NCI-H1436 (cell line): ENCODE data around the gene TAS2R7.
"Not testable (repeated sequence)": the region's sequence is repeated elsewhere in the genome, so short reads cannot be mapped to it uniquely, and the experiment has no call there.

Experiments used
- DNase-seq: peaks from one replicate; lab custom pipeline; 2025; lab: John Stamatoyannopoulos, UW

Gene TAS2R7

GRCh38 chr12:10802587-10802986 is at the start of gene TAS2R7:
Gene TAS2R7 (minus strand): TSS chr12:10802627. CDS start chr12:10802570, 57 bp downstream.
- no peak for DNase-seq

GRCh38 chr12:10851243-10851858 is 48.9 kb upstream of the TAS2R7 start:
- no peak for DNase-seq

GRCh38 chr12:10849425-10849878 is 47.0 kb upstream of the TAS2R7 start, which contains the start of gene PRR4:
Gene PRR4 (minus strand): TSS chr12:10849475. CDS start chr12:10849437, 38 bp downstream.
- no peak for DNase-seq

DNA sequence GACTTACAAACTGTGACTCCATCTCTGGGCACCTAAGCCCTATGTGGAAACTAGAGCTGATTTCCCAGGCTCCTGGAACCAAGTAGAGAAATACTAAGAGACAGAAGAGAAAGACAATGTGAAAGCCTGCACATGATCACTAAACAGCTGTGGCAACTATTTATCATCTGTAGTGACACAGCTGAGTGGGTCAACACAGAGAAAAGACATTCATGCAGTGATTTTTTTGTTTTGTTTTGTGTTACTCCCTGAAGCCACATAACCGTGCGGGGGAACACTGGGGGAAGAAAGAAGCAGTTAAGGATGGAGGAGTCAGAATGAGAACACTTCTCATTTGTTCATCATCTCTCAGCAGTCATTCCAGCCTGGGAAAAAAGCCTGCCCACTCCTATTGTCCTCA is 45.3 kb upstream of the TAS2R7 start:
- no peak for DNase-seq

GRCh38 chr12:10842862-10843261 is 40.4 kb upstream of the TAS2R7 start:
- no peak for DNase-seq

DNA sequence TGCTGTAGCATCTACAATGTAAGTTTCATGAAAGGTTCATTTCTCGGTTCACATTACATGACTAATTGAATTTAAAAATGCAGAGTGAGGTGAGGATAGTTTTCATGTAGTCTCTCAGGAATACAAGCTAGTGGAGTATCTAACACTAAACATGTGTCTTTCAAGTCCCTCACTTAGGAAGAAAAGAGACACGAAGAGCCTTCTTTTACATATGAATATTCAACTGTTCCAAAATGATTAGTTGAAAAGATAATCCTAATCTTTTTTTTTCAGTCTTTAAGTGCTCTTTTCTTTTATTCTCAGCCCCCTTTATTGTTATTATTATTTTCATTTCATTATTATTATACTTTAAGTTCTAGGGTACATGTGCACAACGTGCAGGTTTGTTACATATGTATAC is 36.0 kb upstream of the TAS2R7 start:
- DNase-seq, result no peak

- DNase-seq, result no peak
These were observed 27.6 kb upstream of the TAS2R7 start for GRCh38 chr12:10829994-10830393.

- DNase-seq, result no peak
These were observed 23.8 kb upstream of the TAS2R7 start, which contains the start of gene TAS2R10 for GRCh38 chr12:10826258-10826657. Gene TAS2R10 (minus strand): TSS chr12:10826358. CDS start chr12:10826269, 89 bp downstream.

DNA sequence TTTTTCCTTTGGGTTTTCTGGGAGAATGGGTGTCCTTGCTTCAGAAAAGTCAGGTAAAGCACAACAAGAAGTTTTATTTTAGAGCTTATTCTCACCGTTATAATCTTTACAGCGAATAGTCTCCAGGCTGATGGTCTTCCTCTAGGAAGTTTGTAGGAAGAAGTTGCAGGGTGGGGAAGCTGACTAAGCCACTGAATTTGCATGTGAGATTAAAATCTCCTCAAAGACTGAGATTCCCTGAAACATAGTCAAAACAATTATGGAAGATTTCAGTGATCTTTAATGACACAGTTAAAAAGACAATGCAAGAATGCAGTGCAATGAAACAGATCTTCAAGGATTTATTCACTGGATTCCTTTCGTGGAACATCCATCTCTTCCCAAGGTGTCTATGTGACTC is 22.5 kb upstream of the TAS2R7 start:
- no peak for DNase-seq

DNA sequence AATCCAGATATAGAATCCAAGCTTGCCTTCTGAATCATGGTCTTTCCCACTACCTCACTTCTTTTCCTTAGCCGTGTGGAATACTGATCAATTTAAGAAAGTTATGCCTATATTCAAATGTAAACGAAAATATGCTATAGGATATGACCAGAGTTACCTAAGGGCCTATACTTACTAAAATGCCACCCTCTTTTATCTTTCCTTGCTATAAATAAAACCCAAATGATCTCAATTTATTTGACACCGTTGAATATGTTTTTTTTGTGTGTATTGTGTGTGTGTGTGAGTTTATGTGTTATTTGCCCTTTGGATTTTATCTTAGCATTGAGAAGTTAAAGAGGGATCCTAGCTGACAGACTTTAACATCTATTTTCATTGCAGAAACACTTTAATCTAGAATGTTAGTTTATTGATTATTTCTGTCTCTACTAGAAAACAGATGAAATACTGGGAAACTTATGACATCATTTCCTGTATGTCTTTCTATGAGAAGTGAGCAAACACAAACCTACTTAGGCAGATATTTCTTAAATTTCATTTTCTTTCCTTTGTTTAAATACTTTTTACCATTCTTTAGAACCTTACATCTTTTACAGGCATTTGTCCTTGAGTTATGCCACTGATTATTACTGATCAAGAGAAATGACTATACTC is 9.6 kb upstream of the TAS2R7 start:
- no peak for DNase-seq

GRCh38 chr12:10810068-10810467 is 7.6 kb upstream of the TAS2R7 start, which contains the start of gene TAS2R9:
Gene TAS2R9 (minus strand): TSS chr12:10810168. CDS start chr12:10810075, 93 bp downstream.
- no peak for DNase-seq

- no peak for DNase-seq
These were observed 4.8 kb upstream of the TAS2R7 start, which contains the start of gene TAS2R8 for GRCh38 chr12:10807186-10807585. Gene TAS2R8 (minus strand): TSS chr12:10807286. CDS start chr12:10806980, 306 bp downstream.

- no peak for DNase-seq
These were observed 686 bp downstream of the TAS2R7 start for GRCh38 chr12:10801741-10802140.

- no peak for DNase-seq
These were observed 8.2 kb downstream of the TAS2R7 start for GRCh38 chr12:10794222-10794621.

DNA sequence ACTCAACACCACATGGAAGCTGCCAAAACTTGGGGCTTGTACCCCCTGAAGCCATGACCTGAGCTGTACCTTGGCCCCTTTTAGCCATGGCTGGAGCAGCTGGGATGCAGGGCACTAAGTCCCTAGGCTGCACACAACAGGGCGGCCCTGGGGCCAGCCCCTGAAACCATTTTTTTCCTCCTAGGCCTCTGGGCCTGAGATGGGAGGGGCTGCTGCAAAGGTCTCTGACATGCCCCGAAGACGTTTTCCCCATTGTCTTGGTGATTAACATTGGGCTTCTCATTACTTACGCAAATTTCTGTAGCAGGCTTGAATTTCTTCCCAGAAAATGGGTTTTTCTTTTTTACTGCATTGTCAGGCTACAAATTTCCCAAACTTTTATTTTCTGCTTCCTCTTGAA is 10.7 kb downstream of the TAS2R7 start:
- DNase-seq, result not testable (repeated sequence)

GRCh38 chr12:10783252-10783651 is 19.2 kb downstream of the TAS2R7 start:
- DNase-seq, result no peak

DNA sequence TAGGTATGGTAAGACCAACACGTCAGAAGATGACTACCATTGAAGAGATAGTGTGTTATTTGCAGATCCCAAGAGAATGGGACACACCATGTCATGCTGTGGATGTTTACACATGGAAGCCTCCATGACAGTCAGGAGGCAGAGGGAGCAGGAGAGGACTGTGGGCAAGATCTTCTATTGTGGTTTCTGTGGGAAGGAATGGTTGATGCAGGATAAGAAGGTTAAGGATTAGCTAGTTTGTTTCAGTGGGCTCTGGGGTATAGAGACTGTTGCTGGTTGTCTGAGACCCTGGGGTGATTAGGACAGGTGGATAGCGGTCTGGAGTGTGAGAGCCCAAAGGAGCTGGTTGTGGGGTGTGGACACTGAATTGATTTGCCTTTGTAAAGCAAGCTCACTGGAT is 23.3 kb downstream of the TAS2R7 start:
- no peak for DNase-seq

GRCh38 chr12:10771132-10771733 is 31.2 kb downstream of the TAS2R7 start:
- DNase-seq, result no peak

DNA sequence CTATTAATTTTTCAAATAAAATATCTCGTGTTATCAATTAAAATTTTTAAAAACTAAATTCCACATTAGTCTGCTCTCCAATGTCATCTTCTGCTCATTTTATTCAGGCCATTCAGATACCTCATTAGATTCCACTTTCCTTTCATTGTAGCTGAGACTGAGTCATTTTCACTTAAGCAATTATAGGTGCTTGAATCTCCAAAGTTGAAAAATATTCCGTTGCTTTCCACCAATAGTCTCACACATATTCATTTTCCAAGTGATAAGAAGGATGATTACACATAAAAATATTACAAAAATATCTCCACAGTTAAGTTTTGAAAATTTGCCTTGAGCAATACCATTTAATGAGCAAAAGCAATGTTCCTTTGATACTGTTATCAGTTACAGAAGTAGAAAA is 42.8 kb downstream of the TAS2R7 start:
- DNase-seq, result no peak

GRCh38 chr12:10756194-10756593 is 46.2 kb downstream of the TAS2R7 start:
- DNase-seq, result no peak

DNA sequence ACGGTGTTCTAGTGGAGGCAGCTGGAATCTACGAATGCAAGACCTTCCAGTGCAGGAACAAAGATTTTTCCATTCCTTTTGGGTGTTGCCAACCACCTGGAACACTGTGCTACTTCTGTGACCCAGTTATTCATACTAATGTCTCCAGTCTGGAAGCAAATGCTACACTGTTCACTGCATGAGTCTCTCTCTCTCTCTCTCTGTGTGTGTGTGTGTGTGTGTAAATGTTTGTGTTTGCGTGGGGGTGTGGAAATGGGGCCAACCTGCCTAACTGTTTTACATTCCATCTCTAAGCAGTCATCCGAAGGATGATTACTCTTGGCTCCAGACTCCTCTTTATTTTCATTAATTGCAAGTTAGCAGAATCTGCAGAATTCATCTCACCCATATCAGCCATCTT is 49.4 kb downstream of the TAS2R7 start:
- no peak for DNase-seq
